H1 (cell line): Measurements from ENCODE around the gene NKAIN2. TPM values are rescaled to one million over a fixed set of nuclear protein-coding genes. Genes with fewer than 3 reads are reported as not detected.

Experiments
- CTCF ChIA-PET: fragments of 300-600 bp; sonication (Branson Sonifier 250); formaldehyde crosslinking; loops from one replicate; lab custom pipeline; 2021; ENCODE audit not compliant: partially characterized antibody; lab: Charles Lee
- POLR2A ChIA-PET: fragments of 300-600 bp; sonication (Branson Sonifier 250); formaldehyde crosslinking; loops from one replicate; lab custom pipeline; 2021; ENCODE audit warnings: inconsistent platforms; ENCODE audit not compliant: partially characterized antibody; lab: Charles Lee
- DNase-seq, 2 experiments: peaks; one replicate each; pipeline versions ENCODE4 v3.0.0 to v3.0.0-alpha.2; 2010 to 2022; ENCODE audit warnings: low spot score in 2 of 2, low read depth in 1 of 2, mixed read lengths in 1 of 2
- FAIRE-seq: peaks from 2 replicates; lab custom pipeline; 2011; peaks lifted over from hg19 to GRCh38; lab: Jason Lieb, UNC
- H2AFZ ChIP-seq: 2 replicates; pipeline ENCODE4 v1.8.1; 2012; ENCODE audit warnings: low read length, inconsistent platforms
- H2AK5ac ChIP-seq: 2 replicates; pipeline ENCODE4 v1.6.1; 2013; ENCODE audit warnings: low read depth, low read length
- H2BK120ac ChIP-seq: replicated peaks from 2 replicates; pipeline ENCODE3; 2013; ENCODE audit warnings: low read depth, low read length, inconsistent platforms
- H2BK12ac ChIP-seq: 2 replicates; pipeline ENCODE4 v1.6.1; 2013; ENCODE audit warnings: low read depth, low read length
- H2BK15ac ChIP-seq: 2 replicates; pipeline ENCODE4 v1.6.1; 2013; ENCODE audit warnings: low read length
- H2BK20ac ChIP-seq: 2 replicates; pipeline ENCODE4 v1.6.1; 2013; ENCODE audit warnings: low read length
- H2BK5ac ChIP-seq: 2 replicates; pipeline ENCODE4 v1.6.1; 2013; ENCODE audit warnings: low read depth, low read length
- H3K14ac ChIP-seq: 2 replicates; pipeline ENCODE4 v1.6.1; 2013; ENCODE audit warnings: inconsistent platforms; ENCODE audit not compliant: insufficient read length
- H3K18ac ChIP-seq: 2 replicates; pipeline ENCODE4 v1.6.1; 2013; ENCODE audit warnings: low read length; ENCODE audit errors: extremely low read depth
- H3K23ac ChIP-seq: 2 replicates; pipeline ENCODE4 v1.6.1; 2013; ENCODE audit warnings: inconsistent platforms; ENCODE audit not compliant: insufficient read length
- H3K23me2 ChIP-seq: 2 replicates; pipeline ENCODE4 v1.6.1; 2013; ENCODE audit warnings: low read depth, low read length
- H3K27ac ChIP-seq: 2 replicates; pipeline ENCODE4 v1.6.1; 2011; ENCODE audit warnings: low read depth, low read length, inconsistent platforms
- H3K27me3 ChIP-seq, 4 experiments: replicated peaks in 1 of 4; 1 replicate in 1 of 4; 2 replicates in 3 of 4; pipeline versions ENCODE4 v1.6.1 to v1.8.1; 2011 to 2013; ENCODE audit warnings: low read length in 3 of 4, mild to moderate bottlenecking in 3 of 4, inconsistent platforms in 2 of 4, mixed read lengths in 2 of 4, moderate library complexity in 1 of 4; ENCODE audit not compliant: control insufficient read depth in 3 of 4, insufficient read depth in 3 of 4; ENCODE audit errors: extremely low read depth in 1 of 4
- H3K36me3 ChIP-seq, 4 experiments: 2 replicates each; pipeline versions ENCODE4 v1.6.1 to v1.8.1; 2011 to 2013; ENCODE audit warnings: mild to moderate bottlenecking in 4 of 4, low read length in 3 of 4, moderate library complexity in 2 of 4, control low read depth in 1 of 4, inconsistent platforms in 1 of 4; ENCODE audit not compliant: insufficient read depth in 4 of 4, control insufficient read depth in 2 of 4
- H3K4ac ChIP-seq: replicated peaks from 2 replicates; pipeline ENCODE3; 2013; ENCODE audit warnings: low read length, low read depth, mixed read lengths, inconsistent platforms; ENCODE audit not compliant: insufficient read length
- H3K4me1 ChIP-seq, 4 experiments: replicated peaks in 1 of 4; 1 replicate in 1 of 4; 2 replicates in 3 of 4; pipeline versions ENCODE4 v1.6.1 to v1.8.1; 2011 to 2013; ENCODE audit warnings: low read length in 3 of 4, inconsistent platforms in 2 of 4, mixed read lengths in 1 of 4; ENCODE audit not compliant: insufficient read depth in 4 of 4, control insufficient read depth in 3 of 4
- H3K4me2 ChIP-seq, 2 experiments: 2 replicates each; pipeline versions ENCODE4 v1.6.1 to v1.8.1; 2011 to 2013; ENCODE audit warnings: low read depth in 2 of 2, low read length in 2 of 2, control low read depth in 1 of 2, inconsistent platforms in 1 of 2, mild to moderate bottlenecking in 1 of 2; ENCODE audit not compliant: insufficient read depth in 1 of 2
- H3K4me3 ChIP-seq, 4 experiments: fragments of 200-600, 300-600 bp in 1 of 4; sonication (generic), shearing (Covaris generic), sonication (Bioruptor Twin) in 1 of 4; 2 replicates each; pipeline versions ENCODE4 v1.5.1 to v1.8.1; 2011 to 2016; ENCODE audit warnings: low read length in 4 of 4, low read depth in 3 of 4, control low read depth in 2 of 4, inconsistent platforms in 2 of 4, mild to moderate bottlenecking in 2 of 4, mixed read lengths in 1 of 4, moderate library complexity in 1 of 4; ENCODE audit not compliant: insufficient read depth in 2 of 4; ENCODE audit errors: extremely low read depth in 1 of 4
- H3K56ac ChIP-seq: replicated peaks from 2 replicates; pipeline ENCODE3; 2013; ENCODE audit warnings: low read depth, mild to moderate bottlenecking, mixed read lengths, low read length, inconsistent platforms; ENCODE audit not compliant: insufficient read length
- H3K79me1 ChIP-seq: 2 replicates; pipeline ENCODE4 v1.6.1; 2013; ENCODE audit warnings: low read depth, low read length, control low read depth
- H3K79me2 ChIP-seq, 2 experiments: 2 replicates each; pipeline versions ENCODE4 v1.6.1 to v1.8.1; 2012 to 2013; ENCODE audit warnings: low read length in 2 of 2, mild to moderate bottlenecking in 2 of 2, inconsistent platforms in 1 of 2; ENCODE audit not compliant: insufficient read depth in 2 of 2, control insufficient read depth in 1 of 2
- H3K9ac ChIP-seq, 4 experiments: replicated peaks in 1 of 4; 1 replicate in 1 of 4; 2 replicates in 3 of 4; pipeline versions ENCODE4 v1.6.1 to v1.8.1; 2011 to 2013; ENCODE audit warnings: low read depth in 3 of 4, low read length in 3 of 4, control low read depth in 2 of 4, mild to moderate bottlenecking in 2 of 4, moderate library complexity in 2 of 4, inconsistent platforms in 1 of 4; ENCODE audit errors: extremely low read depth in 1 of 4
- H3K9me3 ChIP-seq, 2 experiments: 2 replicates each; pipeline versions ENCODE4 v1.6.1 to v1.8.1; 2012 to 2013; ENCODE audit warnings: mild to moderate bottlenecking in 2 of 2, moderate library complexity in 2 of 2, control low read depth in 1 of 2, inconsistent platforms in 1 of 2, low read depth in 1 of 2, low read length in 1 of 2, mixed read lengths in 1 of 2; ENCODE audit not compliant: insufficient read depth in 2 of 2
- H4K20me1 ChIP-seq, 2 experiments: replicated peaks in 1 of 2; 2 replicates each; pipeline versions ENCODE3 to v1.8.1; 2011 to 2013; ENCODE audit warnings: inconsistent platforms in 2 of 2, low read length in 2 of 2, mild to moderate bottlenecking in 1 of 2; ENCODE audit not compliant: insufficient read depth in 2 of 2, control insufficient read depth in 1 of 2
- H4K5ac ChIP-seq: 2 replicates; pipeline ENCODE4 v1.6.1; 2013; ENCODE audit warnings: low read length, low read depth, mixed read lengths, inconsistent platforms; ENCODE audit not compliant: insufficient read length
- H4K8ac ChIP-seq: 2 replicates; pipeline ENCODE4 v1.8.0; 2013; ENCODE audit warnings: mild to moderate bottlenecking, moderate library complexity, low read length, inconsistent platforms; ENCODE audit not compliant: insufficient read depth; ENCODE audit errors: extremely low read depth
- H4K91ac ChIP-seq: replicated peaks from 2 replicates; pipeline ENCODE3; 2013; ENCODE audit warnings: low read length, mixed read lengths, inconsistent platforms; ENCODE audit not compliant: insufficient read length
- CREB1 ChIP-seq: IDR thresholded peaks from 2 replicates; pipeline ENCODE4 v1.6.1; 2012; ENCODE audit warnings: inconsistent platforms
- polyA plus RNA-seq, 7 experiments: library from polyadenylated mRNA; depleted of rRNA in 3 of 7; stranded (reverse) in 5 of 7; unstranded in 2 of 7; fragments of >200 nt in 5 of 7; fragments of 200-250 nt in 2 of 7; gene quantifications; 1 replicate in 5 of 7; 2 replicates in 1 of 7; 4 replicates in 1 of 7; pipeline versions ENCODE4 v1.2.1 to v1.2.3, GENCODE V29; 2011 to 2013; ENCODE audit warnings: missing spikeins in 2 of 7, mixed read lengths in 2 of 7
- total RNA-seq: library from RNA; stranded (reverse); fragmentation: NEBNext Ultra II Directional; extraction: Animal tissue kit (Norgen Biotek cat#: 25700); gene quantifications from 2 replicates; pipeline ENCODE4 v1.2.1, GENCODE V29; 2021
- TF ChIP-seq, protein P1 (sequence below): fragments of 300-600 bp; sonication (generic); IDR thresholded peaks from 2 replicates; pipeline ENCODE4 v1.7.1; 2012; ENCODE audit warnings: low read length, moderate library complexity, mild to moderate bottlenecking, inconsistent platforms; ENCODE audit not compliant: insufficient replicate concordance

The NKAIN2 gene
- total and polyA plus RNA-seq, 2 of the 8 experiments (the other 6 are each of a cell fraction or from before 2014, with no cell fraction given), result 0.20 to 0.34 TPM

DNA sequence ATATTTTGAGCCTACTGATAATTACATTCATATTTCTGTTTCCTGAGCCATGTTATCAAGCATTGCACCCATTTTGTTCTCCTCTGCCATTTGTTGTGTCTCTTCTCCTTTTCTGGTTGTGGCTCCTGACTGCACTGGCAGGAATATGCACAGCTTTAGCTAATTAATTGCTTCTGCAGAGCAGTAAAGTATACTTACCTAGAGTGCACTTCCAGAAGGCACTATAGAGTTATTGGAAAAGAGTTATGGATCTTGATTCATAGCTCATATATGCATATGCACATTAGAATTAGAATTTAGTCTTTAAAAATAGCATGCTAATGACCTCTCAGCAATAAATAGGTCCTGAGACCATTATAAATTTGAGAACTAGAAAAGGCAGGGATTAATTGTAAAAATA lies 262.6 kb downstream of the NKAIN2 start:
- ChIA-PET POLR2A (no interaction called here), CTCF (interaction anchor here (1.1 to 1.3 kb wide), 2 partner anchors 12 to 168 kb away, joined by 3 to 4 read pairs; no protein-coding TSS in a partner anchor)
- H2BK20ac ChIP-seq, result no peak overlapping the region
- no peak for FAIRE-seq
- H3K4me3 ChIP-seq, result no peak overlapping the region
- no peak overlapping the region for H4K5ac ChIP-seq
- H3K4ac ChIP-seq, result no peak overlapping the region
- no peaks in the 10 kb centered on the region for H3K36me3 ChIP-seq
- H4K91ac ChIP-seq, result no peak overlapping the region
- H3K27ac ChIP-seq, result no peak overlapping the region
- H3K23me2 ChIP-seq, result no peaks in the 10 kb centered on the region
- H4K8ac ChIP-seq, result no peak overlapping the region
- no peaks in the 10 kb centered on the region for H3K4me1 ChIP-seq
- no peak overlapping the region for H2AFZ ChIP-seq
- no peak overlapping the region for H2AK5ac ChIP-seq
- no peak overlapping the region for H3K56ac ChIP-seq
- H4K20me1 ChIP-seq, result no peaks in the 10 kb centered on the region
- H2BK120ac ChIP-seq, result no peak overlapping the region
- no peaks in the 10 kb centered on the region for H3K9me3 ChIP-seq
- H3K14ac ChIP-seq, result no peak overlapping the region
- H3K79me1 ChIP-seq, result no peaks in the 10 kb centered on the region
- DNase-seq, result no peak
- no peak overlapping the region for H3K4me2 ChIP-seq
- H2BK12ac ChIP-seq, result no peak overlapping the region
- no peak overlapping the region for H3K9ac ChIP-seq
- H2BK5ac ChIP-seq, result no peak overlapping the region
- no peak overlapping the region for H3K18ac ChIP-seq
- no peaks in the 10 kb centered on the region for H3K79me2 ChIP-seq
- no peak overlapping the region for H2BK15ac ChIP-seq
- no peaks in the 10 kb centered on the region for H3K27me3 ChIP-seq
- H3K23ac ChIP-seq, result no peak overlapping the region
- no peak for TF ChIP-seq CREB1
- TF ChIP-seq, protein P1, sequence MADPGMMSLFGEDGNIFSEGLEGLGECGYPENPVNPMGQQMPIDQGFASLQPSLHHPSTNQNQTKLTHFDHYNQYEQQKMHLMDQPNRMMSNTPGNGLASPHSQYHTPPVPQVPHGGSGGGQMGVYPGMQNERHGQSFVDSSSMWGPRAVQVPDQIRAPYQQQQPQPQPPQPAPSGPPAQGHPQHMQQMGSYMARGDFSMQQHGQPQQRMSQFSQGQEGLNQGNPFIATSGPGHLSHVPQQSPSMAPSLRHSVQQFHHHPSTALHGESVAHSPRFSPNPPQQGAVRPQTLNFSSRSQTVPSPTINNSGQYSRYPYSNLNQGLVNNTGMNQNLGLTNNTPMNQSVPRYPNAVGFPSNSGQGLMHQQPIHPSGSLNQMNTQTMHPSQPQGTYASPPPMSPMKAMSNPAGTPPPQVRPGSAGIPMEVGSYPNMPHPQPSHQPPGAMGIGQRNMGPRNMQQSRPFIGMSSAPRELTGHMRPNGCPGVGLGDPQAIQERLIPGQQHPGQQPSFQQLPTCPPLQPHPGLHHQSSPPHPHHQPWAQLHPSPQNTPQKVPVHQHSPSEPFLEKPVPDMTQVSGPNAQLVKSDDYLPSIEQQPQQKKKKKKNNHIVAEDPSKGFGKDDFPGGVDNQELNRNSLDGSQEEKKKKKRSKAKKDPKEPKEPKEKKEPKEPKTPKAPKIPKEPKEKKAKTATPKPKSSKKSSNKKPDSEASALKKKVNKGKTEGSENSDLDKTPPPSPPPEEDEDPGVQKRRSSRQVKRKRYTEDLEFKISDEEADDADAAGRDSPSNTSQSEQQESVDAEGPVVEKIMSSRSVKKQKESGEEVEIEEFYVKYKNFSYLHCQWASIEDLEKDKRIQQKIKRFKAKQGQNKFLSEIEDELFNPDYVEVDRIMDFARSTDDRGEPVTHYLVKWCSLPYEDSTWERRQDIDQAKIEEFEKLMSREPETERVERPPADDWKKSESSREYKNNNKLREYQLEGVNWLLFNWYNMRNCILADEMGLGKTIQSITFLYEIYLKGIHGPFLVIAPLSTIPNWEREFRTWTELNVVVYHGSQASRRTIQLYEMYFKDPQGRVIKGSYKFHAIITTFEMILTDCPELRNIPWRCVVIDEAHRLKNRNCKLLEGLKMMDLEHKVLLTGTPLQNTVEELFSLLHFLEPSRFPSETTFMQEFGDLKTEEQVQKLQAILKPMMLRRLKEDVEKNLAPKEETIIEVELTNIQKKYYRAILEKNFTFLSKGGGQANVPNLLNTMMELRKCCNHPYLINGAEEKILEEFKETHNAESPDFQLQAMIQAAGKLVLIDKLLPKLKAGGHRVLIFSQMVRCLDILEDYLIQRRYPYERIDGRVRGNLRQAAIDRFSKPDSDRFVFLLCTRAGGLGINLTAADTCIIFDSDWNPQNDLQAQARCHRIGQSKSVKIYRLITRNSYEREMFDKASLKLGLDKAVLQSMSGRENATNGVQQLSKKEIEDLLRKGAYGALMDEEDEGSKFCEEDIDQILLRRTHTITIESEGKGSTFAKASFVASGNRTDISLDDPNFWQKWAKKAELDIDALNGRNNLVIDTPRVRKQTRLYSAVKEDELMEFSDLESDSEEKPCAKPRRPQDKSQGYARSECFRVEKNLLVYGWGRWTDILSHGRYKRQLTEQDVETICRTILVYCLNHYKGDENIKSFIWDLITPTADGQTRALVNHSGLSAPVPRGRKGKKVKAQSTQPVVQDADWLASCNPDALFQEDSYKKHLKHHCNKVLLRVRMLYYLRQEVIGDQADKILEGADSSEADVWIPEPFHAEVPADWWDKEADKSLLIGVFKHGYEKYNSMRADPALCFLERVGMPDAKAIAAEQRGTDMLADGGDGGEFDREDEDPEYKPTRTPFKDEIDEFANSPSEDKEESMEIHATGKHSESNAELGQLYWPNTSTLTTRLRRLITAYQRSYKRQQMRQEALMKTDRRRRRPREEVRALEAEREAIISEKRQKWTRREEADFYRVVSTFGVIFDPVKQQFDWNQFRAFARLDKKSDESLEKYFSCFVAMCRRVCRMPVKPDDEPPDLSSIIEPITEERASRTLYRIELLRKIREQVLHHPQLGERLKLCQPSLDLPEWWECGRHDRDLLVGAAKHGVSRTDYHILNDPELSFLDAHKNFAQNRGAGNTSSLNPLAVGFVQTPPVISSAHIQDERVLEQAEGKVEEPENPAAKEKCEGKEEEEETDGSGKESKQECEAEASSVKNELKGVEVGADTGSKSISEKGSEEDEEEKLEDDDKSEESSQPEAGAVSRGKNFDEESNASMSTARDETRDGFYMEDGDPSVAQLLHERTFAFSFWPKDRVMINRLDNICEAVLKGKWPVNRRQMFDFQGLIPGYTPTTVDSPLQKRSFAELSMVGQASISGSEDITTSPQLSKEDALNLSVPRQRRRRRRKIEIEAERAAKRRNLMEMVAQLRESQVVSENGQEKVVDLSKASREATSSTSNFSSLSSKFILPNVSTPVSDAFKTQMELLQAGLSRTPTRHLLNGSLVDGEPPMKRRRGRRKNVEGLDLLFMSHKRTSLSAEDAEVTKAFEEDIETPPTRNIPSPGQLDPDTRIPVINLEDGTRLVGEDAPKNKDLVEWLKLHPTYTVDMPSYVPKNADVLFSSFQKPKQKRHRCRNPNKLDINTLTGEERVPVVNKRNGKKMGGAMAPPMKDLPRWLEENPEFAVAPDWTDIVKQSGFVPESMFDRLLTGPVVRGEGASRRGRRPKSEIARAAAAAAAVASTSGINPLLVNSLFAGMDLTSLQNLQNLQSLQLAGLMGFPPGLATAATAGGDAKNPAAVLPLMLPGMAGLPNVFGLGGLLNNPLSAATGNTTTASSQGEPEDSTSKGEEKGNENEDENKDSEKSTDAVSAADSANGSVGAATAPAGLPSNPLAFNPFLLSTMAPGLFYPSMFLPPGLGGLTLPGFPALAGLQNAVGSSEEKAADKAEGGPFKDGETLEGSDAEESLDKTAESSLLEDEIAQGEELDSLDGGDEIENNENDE, result no peak
